ENCODE results near the gene KLHL33. TPM values are rescaled to one million over a fixed set of nuclear protein-coding genes. Genes with fewer than 3 reads are reported as not detected.

Gene KLHL33
- total RNA-seq, 1 donor from 2014 or later, result 0.53 TPM

GRCh38 chr14:20412411-20412810, 23.6 kb downstream of the KLHL33 start:
- no peak for TF ChIP-seq CTCF (IDR thresholded peaks at IDR 0.05)
- intact Hi-C loops (cut with micrococcal nuclease), result loop anchor here (1.0 to 2.0 kb wide), 6 partner anchors 14 to 1064 kb away; partner anchors contain the start of genes CCNB1IP1, RAB2B and TOX4
- H3K9me3 Mint-ChIP-seq, result no peaks in the 10 kb centered on the region
- DNase-seq (no peak), ATAC-seq (ENCODE audit: low read depth) (peak; percentile 53)
- peak overlapping the region; percentile 99 for H3K27ac Mint-ChIP-seq
- H3K36me3 Mint-ChIP-seq (ENCODE audit: low read depth), result peaks cover 36% of the 10 kb centered on the region
- ChIA-PET POLR2A (interaction anchor here (0.6 to 4.4 kb wide), 8 partner anchors 12 to 269 kb away, joined by 3 to 68 read pairs (median 13); partner anchors contain the start of genes APEX1, OSGEP, PARP2 and PIP4P1), CTCF (interaction anchor here (1.4 to 4.3 kb wide), 4 partner anchors 10 to 195 kb away, joined by 3 to 53 read pairs (median 20); partner anchors contain the start of genes APEX1, OSGEP and PIP4P1)
- H3K27me3 Mint-ChIP-seq, result no peaks in the 10 kb centered on the region
- H3K4me3 Mint-ChIP-seq, result peak overlapping the region; percentile 99
- peaks cover 50% of the 10 kb centered on the region for H3K4me1 Mint-ChIP-seq

GRCh38 chr14:20409226-20409625, 26.7 kb downstream of the KLHL33 start:
- Mint-ChIP-seq H3K36me3 (ENCODE audit: low read depth) (peaks cover 67% of the 10 kb centered on the region), H3K27me3 (no peaks in the 10 kb centered on the region), H3K4me3 (no peak overlapping the region), H3K9me3 (no peaks in the 10 kb centered on the region), H3K27ac (peak overlapping the region; percentile 0), H3K4me1 (peaks cover 44% of the 10 kb centered on the region)
- TF ChIP-seq CTCF (IDR thresholded peaks at IDR 0.05), result no peak
- intact Hi-C loops (cut with micrococcal nuclease), result no loop called here
- ChIA-PET CTCF (no interaction called here), POLR2A (interaction anchor here (0.7 kb wide), 1 partner anchor 35 kb away, joined by 3 read pairs; no protein-coding TSS in a partner anchor)
- DNase-seq (no peak), ATAC-seq (ENCODE audit: low read depth) (no peak)

- Mint-ChIP-seq H3K27ac (no peak overlapping the region), H3K4me1 (peaks cover 25% of the 10 kb centered on the region), H3K9me3 (no peaks in the 10 kb centered on the region), H3K27me3 (no peaks in the 10 kb centered on the region), H3K36me3 (ENCODE audit: low read depth) (peaks cover 87% of the 10 kb centered on the region), H3K4me3 (no peak overlapping the region)
- DNase-seq (no peak), ATAC-seq (ENCODE audit: low read depth) (no peak)
- intact Hi-C loops (cut with micrococcal nuclease), result no loop called here
- CTCF ChIA-PET, result interaction anchor here (1.0 kb wide), 1 partner anchor 205 kb away, joined by 3 read pairs; no protein-coding TSS in a partner anchor
- TF ChIP-seq CTCF (IDR thresholded peaks at IDR 0.05), result no peak
- POLR2A ChIA-PET, result interaction anchor here (1.6 kb wide), 1 partner anchor 60 kb away, joined by 3 read pairs; the partner anchor contains the start of gene PARP2
Observed at GRCh38 chr14:20403521-20403920, 32.4 kb downstream of the KLHL33 start.

GRCh38 chr14:20400965-20401593, 34.9 kb downstream of the KLHL33 start:
- peak overlapping the region; percentile 21 for H3K27ac Mint-ChIP-seq
- peaks cover 15% of the 10 kb centered on the region for H3K4me1 Mint-ChIP-seq
- DNase-seq (no peak), ATAC-seq (ENCODE audit: low read depth) (no peak)
- ChIA-PET CTCF (interaction anchor here (1.2 to 1.4 kb wide), 2 partner anchors 15 to 73 kb away, joined by 3 read pairs; no protein-coding TSS in a partner anchor), POLR2A (interaction anchor here (1.0 to 1.3 kb wide), 2 partner anchors 10 to 58 kb away, joined by 4 to 7 read pairs; no protein-coding TSS in a partner anchor)
- no peaks in the 10 kb centered on the region for H3K27me3 Mint-ChIP-seq
- TF ChIP-seq CTCF (IDR thresholded peaks at IDR 0.05), result no peak
- intact Hi-C loops (cut with micrococcal nuclease), result no loop called here
- H3K4me3 Mint-ChIP-seq, result no peak overlapping the region
- peaks cover 81% of the 10 kb centered on the region for H3K36me3 Mint-ChIP-seq (ENCODE audit: low read depth)
- H3K9me3 Mint-ChIP-seq, result no peaks in the 10 kb centered on the region

GRCh38 chr14:20400589-20400964, 35.4 kb downstream of the KLHL33 start:
- Mint-ChIP-seq H3K27me3 (no peaks in the 10 kb centered on the region), H3K9me3 (no peaks in the 10 kb centered on the region), H3K27ac (no peak overlapping the region), H3K4me1 (peaks cover 15% of the 10 kb centered on the region), H3K36me3 (ENCODE audit: low read depth) (peaks cover 82% of the 10 kb centered on the region), H3K4me3 (no peak overlapping the region)
- ChIA-PET POLR2A (interaction anchor here (1.3 kb wide), 1 partner anchor 9 kb away, joined by 4 read pairs; no protein-coding TSS in a partner anchor), CTCF (interaction anchor here (1.2 kb wide), 1 partner anchor 15 kb away, joined by 3 read pairs; no protein-coding TSS in a partner anchor)
- DNase-seq, result no peak
- ATAC-seq (ENCODE audit: low read depth), result no peak
- TF ChIP-seq CTCF (IDR thresholded peaks at IDR 0.05), result no peak
- intact Hi-C loops (cut with micrococcal nuclease), result no loop called here

Data from activated B cell treated with CpG ODN at 0.5 μM for 24 hours (primary cell).